Right lobe of liver (tissue), 6 donors: Measurements from ENCODE around the gene PCSK6. TPM values are rescaled to one million over a fixed set of nuclear protein-coding genes. Genes with fewer than 3 reads are reported as not detected.
A peak's percentile ranks its signal among the peaks of the same experiment; 100 is the strongest.
"Not testable (repeated sequence)": the region's sequence is repeated elsewhere in the genome, so short reads cannot be mapped to it uniquely, and the experiment has no call there.

ENCODE experiments used
- ATAC-seq, 4 donors: fragments of 200-7000 bp; cut with Tn5 transposase; one replicate each; pipeline ENCODE4 v1.9.1; 2020; ENCODE audit warnings: mild to moderate bottlenecking in 4 of 4, moderate library complexity in 4 of 4
- DNase-seq, 3 donors: peaks; one replicate each; pipeline ENCODE4 v3.0.0-alpha.2; 2020
- H3K27ac ChIP-seq, 3 donors: fragments of 200-600 bp; one replicate each; pipeline ENCODE4 v1.8.0; 2022
- H3K27me3 ChIP-seq, 2 donors: fragments of 200-600 bp; one replicate each; pipeline ENCODE4 v1.8.0; 2022
- H3K36me3 ChIP-seq, 4 donors: fragments of 200-600 bp; sonication (generic) in 1 of 4; one replicate each; pipeline versions ENCODE4 v1.5.1 to v1.8.0; 2017 to 2022; ENCODE audit warnings: control low read depth in 1 of 4
- H3K4me1 ChIP-seq, 4 donors: fragments of 200-600 bp; sonication (generic) in 1 of 4; one replicate each; pipeline versions ENCODE4 v1.5.1 to v1.8.0; 2017 to 2022; ENCODE audit warnings: control low read depth in 1 of 4
- H3K4me3 ChIP-seq, 3 donors: fragments of 200-600 bp; one replicate each; pipeline ENCODE4 v1.8.0; 2022
- H3K9me3 ChIP-seq, 4 donors: fragments of 200-600 bp; sonication (generic) in 1 of 4; one replicate each; pipeline versions ENCODE4 v1.5.1 to v1.8.0; 2017 to 2022; ENCODE audit warnings: control low read depth in 1 of 4
- CTCF ChIP-seq, 4 donors: fragments of 200-600 bp in 3 of 4; fragments of 450-650 bp in 1 of 4; IDR thresholded peaks; one replicate each; pipeline versions ENCODE4 v1.5.1 to v1.8.0; 2016 to 2022; ENCODE audit warnings: antibody characterized with exemption in 4 of 4, mild to moderate bottlenecking in 2 of 4
- POLR2A ChIP-seq: fragments of 450-650 bp; IDR thresholded peaks from one replicate; pipeline ENCODE4 v1.6.1; 2017; ENCODE audit warnings: antibody characterized with exemption, mild to moderate bottlenecking
- WGBS: methylation state at CpG from one replicate; pipeline ENCODE4 v1.1.6; 2018; ENCODE audit warnings: low coverage, low lambda C conversion rate; ENCODE audit not compliant: insufficient coverage; ENCODE audit errors: missing lambda C conversion rate; 5-methylcytosine and 5-hydroxymethylcytosine counted together
- intact Hi-C, 2 donors: fragments of 100-400 bp; cut with DNase I; formaldehyde crosslinking; loops; one replicate each; pipeline versions ENCODE4 v1.11.2 to v1.14.1; 2022
- total RNA-seq, 6 experiments: library from RNA; depleted of rRNA in 2 of 6; stranded (reverse); fragments of >200 nt in 2 of 6; fragmentation: NEBNext Ultra II Directional in 3 of 6; extraction: Animal tissue kit (Norgen Biotek cat#: 25700) in 3 of 6; gene quantifications; one replicate each; pipeline versions ENCODE4 v1.1.0 to v1.2.4, GENCODE V29; 2016 to 2023
- donor health status: DM: no; HTN: yes; CAD: no.
- donor health status: DM: no; HTN: no; CAD: no.
- donor health status: DM: no; HTN: no; CAD: no.
- donor health status: DM: no; HTN: yes; CAD: no.
- donor health status: DM: no; HTN: yes; CAD: no.

The PCSK6 gene
- total RNA-seq, 6 experiments from 2014 or later: 165 to 218 (median 207) TPM

DNA sequence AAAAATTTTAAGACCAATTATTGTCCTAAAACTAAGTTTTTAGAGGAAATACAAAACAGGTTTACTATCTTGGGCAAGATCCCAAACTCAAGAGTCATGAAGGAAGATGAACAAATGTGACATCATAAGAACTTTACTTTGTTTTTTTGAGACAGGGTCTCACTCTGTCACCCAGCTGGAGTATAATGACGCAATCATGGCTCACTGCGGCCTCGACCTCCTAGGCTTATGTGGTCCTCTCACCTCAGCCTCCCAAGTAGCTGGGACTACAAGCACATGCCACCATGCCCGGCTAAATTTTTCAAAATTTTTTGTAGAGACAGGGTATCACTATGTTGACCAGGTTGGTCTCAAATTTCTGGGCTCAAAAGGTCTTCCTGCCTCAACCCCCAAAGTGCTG, 69.3 kb downstream of the PCSK6 start:
- Histone ChIP-seq H3K27me3 (no peaks in the 10 kb centered on the region), H3K4me3 (no peak overlapping the region), H3K9me3 (no peaks in the 10 kb centered on the region), H3K4me1 (no peaks in the 10 kb centered on the region), H3K27ac (no peak overlapping the region), H3K36me3 (peaks cover 0 to 54% (median 19%) of the 10 kb centered on the region in 4 donors)
- TF ChIP-seq POLR2A (no peak), CTCF (IDR thresholded peaks at IDR 0.05) (no peak)
- DNase-seq: no peak
- no peak for ATAC-seq
- 96% methylated on average over 4 of the region's 4 CpGs for WGBS
- intact Hi-C loops: no loop called here

DNA sequence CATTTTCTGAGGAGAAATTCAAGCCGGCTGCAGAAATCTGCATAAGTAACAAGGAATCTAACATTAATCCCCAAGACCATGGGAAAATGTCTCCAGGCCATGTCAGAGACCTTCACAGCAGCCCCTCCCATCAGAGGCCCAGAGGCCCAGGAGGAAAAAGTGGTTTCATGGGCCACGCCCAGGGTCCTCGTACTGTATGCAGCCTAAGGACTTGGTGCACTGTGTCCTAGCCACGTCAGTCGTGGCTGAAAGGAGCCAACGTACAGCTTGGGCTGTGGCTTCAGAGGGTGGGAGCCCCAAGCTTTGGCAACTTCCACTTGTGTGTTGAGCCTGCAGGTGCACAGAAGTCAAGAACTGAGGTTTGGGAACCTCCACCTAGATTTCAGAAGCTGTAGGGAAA, 73.0 kb downstream of the PCSK6 start:
- intact Hi-C loops, H3K4me1 ChIP-seq, H3K27me3 ChIP-seq, ATAC-seq, H3K9me3 ChIP-seq, H3K4me3 ChIP-seq, H3K27ac ChIP-seq, DNase-seq: not testable (repeated sequence)
- WGBS: 83% methylated on average over 1 of the region's 6 CpGs
- peaks cover 0 to 34% (median 8%) of the 10 kb centered on the region in 4 donors for H3K36me3 ChIP-seq

- Histone ChIP-seq H3K27me3 (no peaks in the 10 kb centered on the region), H3K4me3 (no peak overlapping the region), H3K4me1 (no peaks in the 10 kb centered on the region), H3K36me3 (peaks cover 1 to 51% (median 18%) of the 10 kb centered on the region in 4 donors), H3K9me3 (no peaks in the 10 kb centered on the region), H3K27ac (no peak overlapping the region)
- no peak for ATAC-seq
- TF ChIP-seq POLR2A (no peak), CTCF (IDR thresholded peaks at IDR 0.05) (no peak)
- no peak for DNase-seq
- WGBS: 82% methylated on average over 3 of the region's 3 CpGs
- intact Hi-C loops: no loop called here
These were observed 76.3 kb downstream of the PCSK6 start for GRCh38 chr15:101413239-101413638.

DNA sequence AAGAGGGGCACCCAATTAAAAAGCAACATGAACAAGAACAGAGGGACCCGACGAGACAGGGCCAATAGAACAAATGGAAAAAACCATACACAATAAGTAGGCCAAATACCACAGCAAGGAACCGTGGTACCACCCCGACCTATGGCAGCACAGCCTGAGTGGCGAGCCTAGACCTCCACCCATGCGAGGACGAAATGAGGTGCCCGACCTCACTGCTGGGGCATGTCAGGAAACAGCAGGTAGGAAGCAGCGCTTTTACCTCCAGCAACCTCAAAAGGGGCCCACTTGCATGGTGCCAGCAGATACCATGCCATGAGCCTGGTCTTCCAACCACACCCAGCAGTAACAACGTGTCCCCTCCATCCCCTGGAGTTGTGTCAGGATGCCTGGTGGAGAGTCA, 77.9 kb downstream of the PCSK6 start:
- DNase-seq (no peak), ATAC-seq (peak in 1 of 4 donors; percentile 9)
- Histone ChIP-seq H3K4me1 (no peaks in the 10 kb centered on the region), H3K27ac (no peak overlapping the region), H3K4me3 (no peak overlapping the region), H3K27me3 (no peaks in the 10 kb centered on the region), H3K36me3 (peaks cover 1 to 58% (median 26%) of the 10 kb centered on the region in 4 donors), H3K9me3 (no peaks in the 10 kb centered on the region)
- intact Hi-C loops: no loop called here
- TF ChIP-seq CTCF (IDR thresholded peaks at IDR 0.05): no peak
- no peak for TF ChIP-seq POLR2A
- WGBS: 84% methylated on average over 7 of the region's 10 CpGs

DNA sequence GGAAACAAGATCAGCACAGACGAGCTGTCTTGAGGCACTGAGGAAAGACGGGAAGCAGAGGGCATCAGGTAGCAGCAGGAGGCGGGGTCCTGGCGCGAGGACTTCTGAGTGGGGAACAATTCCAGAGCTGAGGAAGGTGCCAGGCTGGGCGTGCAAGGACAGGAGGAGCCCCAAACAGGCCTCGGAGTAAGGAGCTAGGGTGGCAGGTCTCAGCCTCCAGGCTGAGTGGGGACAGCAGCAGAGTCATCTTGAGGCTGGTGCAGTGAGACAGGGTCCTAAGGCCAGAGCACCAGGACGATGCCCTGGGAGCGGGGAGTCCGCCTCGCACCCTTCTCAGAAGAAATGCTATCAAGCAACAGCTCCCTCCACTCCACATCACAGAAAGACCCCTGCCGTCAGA, 78.4 kb downstream of the PCSK6 start:
- Histone ChIP-seq H3K36me3 (peaks cover 1 to 56% (median 26%) of the 10 kb centered on the region in 4 donors), H3K4me1 (no peaks in the 10 kb centered on the region), H3K9me3 (no peaks in the 10 kb centered on the region), H3K27me3 (no peaks in the 10 kb centered on the region), H3K4me3 (no peak overlapping the region), H3K27ac (no peak overlapping the region)
- intact Hi-C loops: no loop called here
- ATAC-seq (no peak), DNase-seq (no peak)
- 88% methylated on average over 6 of the region's 12 CpGs for WGBS
- TF ChIP-seq POLR2A: no peak
- TF ChIP-seq CTCF (IDR thresholded peaks at IDR 0.05): no peak
